Measurements from ENCODE around the gene CPNE7. TPM values are rescaled to one million over a fixed set of nuclear protein-coding genes. Genes with fewer than 3 reads are reported as not detected.
A peak's percentile ranks its signal among the peaks of the same experiment; 100 is the strongest.

The CPNE7 gene
- total and polyA plus RNA-seq, 2 donors (not counting 1 experiment from before 2014, with no cell fraction given): 0.51 to 0.76 TPM

DNA sequence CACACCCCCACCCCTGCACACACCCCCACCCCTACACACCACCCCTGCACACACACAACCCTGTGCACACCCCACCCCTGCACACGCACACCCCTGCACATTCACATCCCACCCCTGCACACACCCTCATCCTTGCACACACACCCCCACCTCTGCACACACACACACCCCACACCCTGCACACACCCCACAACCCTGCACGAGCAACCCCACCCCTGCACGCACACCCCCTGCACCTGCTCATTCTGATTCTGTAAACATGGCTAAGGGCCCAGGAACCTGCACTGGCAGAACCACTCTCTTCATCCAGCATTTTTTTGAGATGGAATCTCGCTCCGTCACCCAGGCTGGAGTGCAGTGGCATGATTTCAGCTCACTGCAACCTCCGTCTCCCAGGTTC lies 63.8 kb downstream of the CPNE7 start:
- H3K4me1 Mint-ChIP-seq: peaks cover 9% of the 10 kb centered on the region
- Histone ChIP-seq H3K4me1 (ENCODE audit: control insufficient read depth in 2 of 2, insufficient read depth in 2 of 2, low read length in 2 of 2) (peaks cover 0 to 6% of the 10 kb centered on the region in 2 donors), H3K9me3 (ENCODE audit: control extremely low read depth in 1 of 3, control insufficient read depth in 2 of 3, insufficient read depth in 1 of 3, low read length in 2 of 3) (no peaks in the 10 kb centered on the region), H3K4me3 (ENCODE audit: control extremely low read depth in 1 of 5, extremely low read depth in 1 of 5, insufficient read depth in 1 of 5, low read depth in 2 of 5, low read length in 4 of 5) (no peak overlapping the region), H3K79me2 (ENCODE audit: control insufficient read depth, insufficient read depth, low read length) (no peaks in the 10 kb centered on the region), H3K27me3 (replicated peaks in 1 of 4; ENCODE audit: control extremely low read depth in 1 of 4, control insufficient read depth in 3 of 4, insufficient read depth in 4 of 4, low read length in 3 of 4) (peaks cover 0 to 3% (median 0%) of the 10 kb centered on the region in 4 experiments), H3K36me3 (replicated peaks in 1 of 2; ENCODE audit: control extremely low read depth in 1 of 2, control insufficient read depth in 1 of 2, extremely low read depth in 1 of 2, insufficient read depth in 2 of 2, low read length in 1 of 2) (peaks cover 0 to 2% of the 10 kb centered on the region in 2 experiments), H3K27ac (ENCODE audit: low read length in 2 of 2) (no peak overlapping the region), H3K9ac (ENCODE audit: low read length) (no peak overlapping the region), H4K20me1 (ENCODE audit: control insufficient read depth, insufficient read depth, low read length, poor library complexity, severe bottlenecking) (no peaks in the 10 kb centered on the region), H3K4me2 (replicated peaks; ENCODE audit: low read depth, low read length, poor library complexity, severe bottlenecking) (no peak overlapping the region), H2AFZ (ENCODE audit: insufficient read depth, low read depth, low read length, poor library complexity, severe bottlenecking) (no peak overlapping the region)
- ATAC-seq (ENCODE audit: low read depth) (no peak), DNase-seq (no peak)
- intact Hi-C loops (cut with micrococcal nuclease): no loop called here
- 100% methylated on average over 6 of the region's 6 CpGs for WGBS (ENCODE audit: insufficient coverage)
- H3K27ac Mint-ChIP-seq: no peak overlapping the region
- no peaks in the 10 kb centered on the region for H3K27me3 Mint-ChIP-seq
- no peaks in the 10 kb centered on the region for H3K9me3 Mint-ChIP-seq (ENCODE audit: insufficient read depth)
- H3K4me3 Mint-ChIP-seq: no peak overlapping the region
- TF ChIP-seq, protein P1, sequence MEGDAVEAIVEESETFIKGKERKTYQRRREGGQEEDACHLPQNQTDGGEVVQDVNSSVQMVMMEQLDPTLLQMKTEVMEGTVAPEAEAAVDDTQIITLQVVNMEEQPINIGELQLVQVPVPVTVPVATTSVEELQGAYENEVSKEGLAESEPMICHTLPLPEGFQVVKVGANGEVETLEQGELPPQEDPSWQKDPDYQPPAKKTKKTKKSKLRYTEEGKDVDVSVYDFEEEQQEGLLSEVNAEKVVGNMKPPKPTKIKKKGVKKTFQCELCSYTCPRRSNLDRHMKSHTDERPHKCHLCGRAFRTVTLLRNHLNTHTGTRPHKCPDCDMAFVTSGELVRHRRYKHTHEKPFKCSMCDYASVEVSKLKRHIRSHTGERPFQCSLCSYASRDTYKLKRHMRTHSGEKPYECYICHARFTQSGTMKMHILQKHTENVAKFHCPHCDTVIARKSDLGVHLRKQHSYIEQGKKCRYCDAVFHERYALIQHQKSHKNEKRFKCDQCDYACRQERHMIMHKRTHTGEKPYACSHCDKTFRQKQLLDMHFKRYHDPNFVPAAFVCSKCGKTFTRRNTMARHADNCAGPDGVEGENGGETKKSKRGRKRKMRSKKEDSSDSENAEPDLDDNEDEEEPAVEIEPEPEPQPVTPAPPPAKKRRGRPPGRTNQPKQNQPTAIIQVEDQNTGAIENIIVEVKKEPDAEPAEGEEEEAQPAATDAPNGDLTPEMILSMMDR (IDR thresholded peaks at IDR 0.05): no peak
- TF ChIP-seq EZH2 (IDR thresholded peaks at IDR 0.05; ENCODE audit: borderline replicate concordance, insufficient read depth, low read depth, low read length, poor library complexity, severe bottlenecking): no peak
- POLR2A ChIA-PET: no interaction called here
- CTCF ChIA-PET: no interaction called here

DNA sequence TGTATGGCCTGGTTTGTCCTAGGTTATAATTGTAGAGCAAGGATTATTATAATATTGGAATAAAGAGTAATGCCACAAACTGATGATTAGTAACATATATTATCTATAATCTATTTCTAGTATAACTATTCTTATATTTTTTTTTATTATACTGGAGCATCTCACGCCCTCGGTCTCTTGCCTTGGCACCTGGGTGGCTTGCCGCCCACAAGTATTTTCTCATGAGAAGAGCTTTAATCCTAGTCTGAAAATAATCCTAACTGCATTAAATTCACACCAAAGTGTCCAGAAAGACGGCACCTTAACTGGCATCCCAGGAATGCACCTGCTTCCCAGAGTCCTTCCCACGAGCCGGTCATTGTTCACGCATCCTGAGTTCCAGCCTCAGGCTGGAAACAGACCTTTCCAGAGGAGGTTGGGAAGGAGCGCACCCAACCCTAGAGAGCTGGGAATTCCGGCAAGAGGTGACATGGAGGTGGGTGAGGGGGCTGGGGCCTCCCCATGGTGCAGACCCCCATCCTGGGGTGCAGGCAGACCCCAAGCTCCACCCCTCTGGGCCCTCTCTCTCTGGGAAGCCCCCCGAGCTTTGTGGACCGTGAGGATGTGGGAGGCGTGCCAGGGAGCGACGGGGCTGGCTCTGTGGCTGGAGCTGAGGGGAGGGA lies 66.0 kb downstream of the CPNE7 start:
- peaks cover 3 to 19% of the 10 kb centered on the region in 2 experiments for H3K36me3 ChIP-seq (replicated peaks in 1 of 2; ENCODE audit: control extremely low read depth in 1 of 2, control insufficient read depth in 1 of 2, extremely low read depth in 1 of 2, insufficient read depth in 2 of 2, low read length in 1 of 2)
- H3K9me3 ChIP-seq (ENCODE audit: control extremely low read depth in 1 of 3, control insufficient read depth in 2 of 3, insufficient read depth in 1 of 3, low read length in 2 of 3): no peaks in the 10 kb centered on the region
- ATAC-seq (ENCODE audit: low read depth) (no peak), DNase-seq (no peak)
- H3K9me3 Mint-ChIP-seq (ENCODE audit: insufficient read depth): no peaks in the 10 kb centered on the region
- H3K4me3 Mint-ChIP-seq: no peak overlapping the region
- intact Hi-C loops (cut with micrococcal nuclease): no loop called here
- POLR2A ChIA-PET: no interaction called here
- H3K4me2 ChIP-seq (replicated peaks; ENCODE audit: low read depth, low read length, poor library complexity, severe bottlenecking): peak overlapping the region; percentile 62
- H3K27ac Mint-ChIP-seq: no peak overlapping the region
- peaks cover 0 to 6% of the 10 kb centered on the region in 2 donors for H3K4me1 ChIP-seq (ENCODE audit: control insufficient read depth in 2 of 2, insufficient read depth in 2 of 2, low read length in 2 of 2)
- TF ChIP-seq EZH2 (IDR thresholded peaks at IDR 0.05; ENCODE audit: borderline replicate concordance, insufficient read depth, low read depth, low read length, poor library complexity, severe bottlenecking): no peak
- TF ChIP-seq, protein P1 (IDR thresholded peaks at IDR 0.05): peak; percentile 12
- H3K27me3 Mint-ChIP-seq: no peaks in the 10 kb centered on the region
- no peak overlapping the region for H3K4me3 ChIP-seq (ENCODE audit: control extremely low read depth in 1 of 5, extremely low read depth in 1 of 5, insufficient read depth in 1 of 5, low read depth in 2 of 5, low read length in 4 of 5)
- H3K27me3 ChIP-seq (replicated peaks in 1 of 4; ENCODE audit: control extremely low read depth in 1 of 4, control insufficient read depth in 3 of 4, insufficient read depth in 4 of 4, low read length in 3 of 4): no peaks in the 10 kb centered on the region
- H3K9ac ChIP-seq (ENCODE audit: low read length): no peak overlapping the region
- CTCF ChIA-PET: interaction anchor here (1.4 to 1.8 kb wide), 3 partner anchors 8 to 39 kb away, joined by 3 to 6 read pairs (median 4); no protein-coding TSS in a partner anchor
- H2AFZ ChIP-seq (ENCODE audit: insufficient read depth, low read depth, low read length, poor library complexity, severe bottlenecking): no peak overlapping the region
- 52% methylated on average over 9 of the region's 14 CpGs for WGBS (ENCODE audit: insufficient coverage)
- H3K4me1 Mint-ChIP-seq: peaks cover 9% of the 10 kb centered on the region
- no peaks in the 10 kb centered on the region for H4K20me1 ChIP-seq (ENCODE audit: control insufficient read depth, insufficient read depth, low read length, poor library complexity, severe bottlenecking)
- no peak overlapping the region for H3K27ac ChIP-seq (ENCODE audit: low read length in 2 of 2)
- H3K79me2 ChIP-seq (ENCODE audit: control insufficient read depth, insufficient read depth, low read length): no peaks in the 10 kb centered on the region

Measured in B cell (primary cell).